ENCODE measurements around the gene SCNN1G. TPM values are rescaled to one million over a fixed set of nuclear protein-coding genes. Genes with fewer than 3 reads are reported as not detected.

The SCNN1G gene
- total RNA-seq, 4 donors from 2014 or later = 0.27 to 0.39 TPM; not detected in 2

GRCh38 chr16:23160082-23160481 lies 22.5 kb upstream of the SCNN1G start:
- 64 to 86% methylated on average over 1 to 4 of the region's 4 CpGs for WGBS, 2 donors (ENCODE audit: low coverage in 1 of 2)
- peaks cover 10% of the 10 kb centered on the region for H3K27me3 ChIP-seq
- H3K27ac ChIP-seq = no peak overlapping the region
- no peak for ATAC-seq
- no peaks in the 10 kb centered on the region for H3K4me1 ChIP-seq
- H3K4me3 ChIP-seq = no peak overlapping the region
- no peak for TF ChIP-seq CTCF (IDR thresholded peaks at IDR 0.05)
- no peak for TF ChIP-seq POLR2AphosphoS5 (IDR thresholded peaks at IDR 0.05)
- TF ChIP-seq EP300 (IDR thresholded peaks at IDR 0.05) = no peak
- no peak for TF ChIP-seq POLR2A (IDR thresholded peaks at IDR 0.05)
- no peaks in the 10 kb centered on the region for H3K9me3 ChIP-seq
- H3K36me3 ChIP-seq = no peaks in the 10 kb centered on the region

DNA sequence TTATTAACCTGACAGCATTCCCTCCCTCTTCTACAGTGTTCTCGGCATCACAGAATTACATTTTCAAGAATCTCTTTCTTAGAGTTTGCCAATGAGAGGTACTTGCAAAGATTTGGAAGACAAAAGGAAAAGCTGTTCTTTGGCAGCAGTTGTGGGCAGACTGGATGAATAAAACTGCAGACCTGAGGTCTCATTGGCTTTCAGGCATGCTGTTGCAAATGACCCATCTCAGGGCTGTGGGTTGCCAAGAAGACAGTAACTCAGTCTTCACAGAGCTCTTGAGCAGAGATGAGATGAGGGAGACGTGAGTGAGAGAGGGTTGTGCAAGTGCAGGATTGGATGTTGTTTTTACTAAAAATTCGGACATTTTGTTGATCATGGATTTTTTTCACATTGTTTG lies 22.0 kb upstream of the SCNN1G start:
- WGBS, 2 donors (ENCODE audit: low coverage in 1 of 2) = 54 to 60% methylated on average over 2 to 3 of the region's 3 CpGs

GRCh38 chr16:23163921-23164320 lies 18.6 kb upstream of the SCNN1G start:
- WGBS, 2 donors (ENCODE audit: low coverage in 1 of 2) = 65 to 100% methylated on average over 2 of the region's 2 CpGs
- TF ChIP-seq CTCF (IDR thresholded peaks at IDR 0.05) (no peak), POLR2AphosphoS5 (IDR thresholded peaks at IDR 0.05) (no peak), EP300 (IDR thresholded peaks at IDR 0.05) (no peak), POLR2A (IDR thresholded peaks at IDR 0.05) (no peak)
- peaks cover 0 to 9% (median 0%) of the 10 kb centered on the region in 3 donors for H3K9me3 ChIP-seq

More for the DNA sequence above, 22.0 kb upstream of the SCNN1G start:
- Histone ChIP-seq H3K4me3 (no peak overlapping the region), H3K27me3 (peaks cover 5% of the 10 kb centered on the region), H3K4me1 (no peaks in the 10 kb centered on the region), H3K9me3 (no peaks in the 10 kb centered on the region), H3K27ac (no peak overlapping the region), H3K36me3 (no peaks in the 10 kb centered on the region)
- TF ChIP-seq POLR2AphosphoS5 (IDR thresholded peaks at IDR 0.05) (no peak), EP300 (IDR thresholded peaks at IDR 0.05) (no peak)
- ATAC-seq = no peak

GRCh38 chr16:23164736-23165135 lies 17.8 kb upstream of the SCNN1G start:
- Histone ChIP-seq H3K27ac (no peak overlapping the region), H3K4me1 (no peaks in the 10 kb centered on the region), H3K4me3 (no peak overlapping the region), H3K9me3 (peaks cover 0 to 9% (median 0%) of the 10 kb centered on the region in 3 donors), H3K27me3 (peaks cover 20% of the 10 kb centered on the region), H3K36me3 (no peaks in the 10 kb centered on the region)
- WGBS, 2 donors (ENCODE audit: low coverage in 1 of 2) = 50 to 68% methylated on average over 2 to 4 of the region's 4 CpGs
- no peak for ATAC-seq
- TF ChIP-seq CTCF (IDR thresholded peaks at IDR 0.05) (no peak), POLR2A (IDR thresholded peaks at IDR 0.05) (no peak), EP300 (IDR thresholded peaks at IDR 0.05) (no peak), POLR2AphosphoS5 (IDR thresholded peaks at IDR 0.05) (no peak)

More at GRCh38 chr16:23163921-23164320, 18.6 kb upstream of the SCNN1G start:
- Histone ChIP-seq H3K4me1 (no peaks in the 10 kb centered on the region), H3K27me3 (peaks cover 20% of the 10 kb centered on the region), H3K36me3 (no peaks in the 10 kb centered on the region), H3K27ac (no peak overlapping the region), H3K4me3 (no peak overlapping the region)
- ATAC-seq = no peak

DNA sequence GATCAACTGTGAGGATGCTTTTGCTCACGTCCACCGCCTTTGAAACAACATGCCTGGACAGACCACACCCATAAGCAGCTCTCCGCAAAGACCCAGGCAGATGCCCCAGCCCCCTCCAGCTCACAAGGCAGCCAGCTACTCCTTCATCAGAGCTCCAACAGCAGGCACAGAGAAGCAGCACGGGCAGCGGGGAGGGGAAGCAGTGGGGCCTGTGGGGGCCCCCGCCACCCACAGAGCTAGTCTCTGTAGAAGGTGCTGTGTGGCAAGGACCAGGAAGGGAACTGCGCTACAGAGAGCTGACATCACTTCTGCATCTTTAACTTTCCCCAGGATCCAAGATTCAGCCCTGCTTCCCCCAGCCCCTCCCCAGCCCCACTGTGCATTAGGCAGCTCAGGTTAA lies 10.0 kb upstream of the SCNN1G start:
- Histone ChIP-seq H3K4me1 (no peaks in the 10 kb centered on the region), H3K4me3 (no peak overlapping the region), H3K27ac (no peak overlapping the region), H3K36me3 (no peaks in the 10 kb centered on the region), H3K9me3 (no peaks in the 10 kb centered on the region), H3K27me3 (peaks cover 22% of the 10 kb centered on the region)
- ATAC-seq = no peak
- WGBS, 2 donors (ENCODE audit: low coverage in 1 of 2) = 36% methylated on average over 2 of the region's 7 CpGs; no CpG with 5 or more reads in 1 of the 2 donors
- TF ChIP-seq EP300 (IDR thresholded peaks at IDR 0.05) = no peak
- no peak for TF ChIP-seq CTCF (IDR thresholded peaks at IDR 0.05)
- no peak for TF ChIP-seq POLR2AphosphoS5 (IDR thresholded peaks at IDR 0.05)
- TF ChIP-seq POLR2A (IDR thresholded peaks at IDR 0.05) = no peak

Measured in gastroesophageal sphincter (tissue), 4 donors.